K562 (cell line): ENCODE data around the gene RNF113A. TPM values are rescaled to one million over a fixed set of nuclear protein-coding genes. Genes with fewer than 3 reads are reported as not detected.

ENCODE experiments used
- ATAC-seq: fragments of 200-7000 bp; cut with Tn5 transposase; 3 replicates; pipeline ENCODE4 v1.9.1; 2020; ENCODE audit warnings: moderate library complexity
- BruUV-seq: library from RNA; stranded (reverse); fragments of 400-500 nt; replicated peaks from 2 replicates; lab custom pipeline; 2021; lab: Mats Ljungman, UMichigan
- CTCF ChIA-PET: fragments of 300-600 bp; formaldehyde crosslinking; extraction: SDS; loops from one replicate; lab custom pipeline; 2021; ENCODE audit warnings: low intra/inter-chr PET ratio; lab: Yijun Ruan, JAX
- POLR2A ChIA-PET: fragments of 300-600, 350-650 bp; sonication (Branson Sonifier 250); formaldehyde crosslinking; extraction: SDS; loops from one replicate; lab custom pipeline; 2021; ENCODE audit warnings: antibody characterized with exemption, inconsistent platforms; lab: Yijun Ruan, JAX
- DNase-seq, 4 experiments: peaks; one replicate each; pipeline versions ENCODE4 v3.0.0 to v3.0.0-alpha.2; 2011 to 2018; ENCODE audit warnings: low spot score in 3 of 4, mixed read lengths in 3 of 4; ENCODE audit errors: extremely low read depth in 1 of 4
- FAIRE-seq: peaks from 2 replicates; lab custom pipeline; 2011; peaks lifted over from hg19 to GRCh38; lab: Jason Lieb, UNC
- H2AFZ ChIP-seq: 2 replicates; pipeline ENCODE4 v1.6.0; 2011; ENCODE audit warnings: low read depth, low read length, control low read depth, inconsistent platforms
- H3K27ac ChIP-seq: fragments of 200-600 bp; 3 replicates; pipeline ENCODE4 v1.8.0; 2011; ENCODE audit warnings: low read depth, mild to moderate bottlenecking, control low read depth, inconsistent platforms, low read length, moderate library complexity, mixed read lengths; ENCODE audit errors: extremely low read depth
- H3K27me3 ChIP-seq, 2 experiments: fragments of 300-600 bp in 1 of 2; 2 replicates in 1 of 2; 3 replicates in 1 of 2; pipeline versions ENCODE4 v1.6.0 to v1.8.0; 2011; ENCODE audit warnings: inconsistent platforms in 2 of 2, low read length in 2 of 2, mild to moderate bottlenecking in 1 of 2, mixed read lengths in 1 of 2, moderate library complexity in 1 of 2; ENCODE audit not compliant: control insufficient read depth in 2 of 2, insufficient read depth in 2 of 2
- H3K36me3 ChIP-seq: fragments of 300-600 bp; 3 replicates; pipeline ENCODE4 v1.8.0; 2011; ENCODE audit warnings: mild to moderate bottlenecking, low read length, inconsistent platforms; ENCODE audit not compliant: control insufficient read depth, insufficient read depth
- H3K4me1 ChIP-seq, 2 experiments: fragments of 200-600 bp in 1 of 2; replicated peaks in 1 of 2; 2 replicates in 1 of 2; 3 replicates in 1 of 2; pipeline versions ENCODE4 v1.5.1 to v1.8.0; 2011; ENCODE audit warnings: inconsistent platforms in 2 of 2, low read length in 2 of 2, mild to moderate bottlenecking in 1 of 2, mixed read lengths in 1 of 2, moderate library complexity in 1 of 2; ENCODE audit not compliant: control insufficient read depth in 2 of 2, insufficient read depth in 2 of 2
- H3K4me2 ChIP-seq: 2 replicates; pipeline ENCODE4 v1.6.1; 2011; ENCODE audit warnings: low read length, control low read depth, inconsistent platforms, mixed read lengths; ENCODE audit not compliant: insufficient read depth
- H3K4me3 ChIP-seq: fragments of 200-600 bp; sonication (generic), shearing (Covaris generic); 2 replicates; pipeline ENCODE4 v1.5.1; 2016; ENCODE audit warnings: control low read depth, inconsistent platforms
- H3K79me2 ChIP-seq: fragments of 200-600 bp; 3 replicates; pipeline ENCODE4 v1.8.0; 2011; ENCODE audit warnings: low read length, inconsistent platforms; ENCODE audit not compliant: control insufficient read depth, insufficient read depth
- H3K9ac ChIP-seq, 2 experiments: 2 replicates each; pipeline versions ENCODE4 v1.6.0 to v1.6.1; 2011; ENCODE audit warnings: low read depth in 2 of 2, low read length in 2 of 2, control low read depth in 1 of 2, inconsistent platforms in 1 of 2, mild to moderate bottlenecking in 1 of 2, mixed read lengths in 1 of 2; ENCODE audit not compliant: insufficient read depth in 1 of 2
- H3K9me1 ChIP-seq: one replicate; pipeline ENCODE4 v1.6.0; 2011; ENCODE audit warnings: inconsistent platforms, mild to moderate bottlenecking, low read length, moderate library complexity; ENCODE audit not compliant: control insufficient read depth, insufficient read depth
- H3K9me3 ChIP-seq: replicated peaks from 2 replicates; pipeline ENCODE4 v1.5.1; 2011; ENCODE audit warnings: low read depth, low read length, inconsistent platforms; ENCODE audit not compliant: control insufficient read depth, insufficient read depth
- H4K20me1 ChIP-seq: replicated peaks from 2 replicates; pipeline ENCODE4 v1.6.1; 2011; ENCODE audit warnings: low read length, inconsistent platforms, mixed read lengths; ENCODE audit not compliant: control insufficient read depth, insufficient read depth
- ASH1L ChIP-seq: fragments of 450-650 bp; IDR thresholded peaks from 2 replicates; pipeline ENCODE4 v1.6.1; 2018; ENCODE audit warnings: borderline replicate concordance, mild to moderate bottlenecking, low read depth; ENCODE audit not compliant: partially characterized antibody
- CC2D1A ChIP-seq: fragments of 450-650 bp; IDR thresholded peaks from 2 replicates; pipeline ENCODE4 v1.6.1; 2017; ENCODE audit warnings: mild to moderate bottlenecking
- FOS ChIP-seq: IDR thresholded peaks from 3 replicates; pipeline ENCODE4 v1.6.1; 2011; ENCODE audit not compliant: insufficient read length; ENCODE audit errors: extremely low read depth
- MBD2 ChIP-seq: sonication (generic); IDR thresholded peaks from 2 replicates; pipeline ENCODE4 v1.6.1; 2016; ENCODE audit warnings: low read depth, borderline replicate concordance
- NFYB ChIP-seq: IDR thresholded peaks from 2 replicates; pipeline ENCODE4 v1.6.1; 2011; ENCODE audit warnings: mild to moderate bottlenecking, moderate library complexity; ENCODE audit not compliant: insufficient read length; ENCODE audit errors: extremely low read depth
- NR2C1 ChIP-seq, 2 experiments: fragments of 450-650 bp; IDR thresholded peaks; 2 replicates each; pipeline ENCODE4 v1.6.1; 2017; ENCODE audit warnings: mild to moderate bottlenecking in 2 of 2, antibody characterized with exemption in 1 of 2, inconsistent platforms in 1 of 2, missing compliant biosample characterization in 1 of 2, missing genetic modification characterization in 1 of 2
- RBM25 ChIP-seq: fragments of 200-400 bp; formaldehyde crosslinking; IDR thresholded peaks from 2 replicates; pipeline ENCODE4 v1.6.1; 2018; ENCODE audit warnings: low read length, low read depth, moderate library complexity; ENCODE audit not compliant: severe bottlenecking
- RHOXF2B ChIP-seq: fragments of 250-450 bp; sonication (Bioruptor Pico); conservative IDR thresholded peaks from 2 replicates; pipeline ENCODE4 v1.5.1; 2021
- TBL1XR1 ChIP-seq, 2 experiments: IDR thresholded peaks; 2 replicates each; pipeline ENCODE4 v1.6.1; 2012; ENCODE audit warnings: improper control_type of control experiment in 2 of 2, low read length in 2 of 2, mild to moderate bottlenecking in 1 of 2
- ZNF175 ChIP-seq: fragments of 200-800 bp; sonication (Bioruptor generic); IDR thresholded peaks from 2 replicates; pipeline ENCODE4 v1.6.1; 2016; ENCODE audit warnings: low read depth, mild to moderate bottlenecking, missing genetic modification characterization, missing compliant biosample characterization
- ZNF23 ChIP-seq: fragments of 250-450 bp; sonication (Bioruptor Pico); IDR thresholded peaks from 2 replicates; pipeline ENCODE4 v1.4.0; 2020; ENCODE audit warnings: mild to moderate bottlenecking
- ZNF644 ChIP-seq: fragments of 200-800 bp; sonication (Bioruptor generic); IDR thresholded peaks from 2 replicates; pipeline ENCODE4 v1.6.1; 2016; ENCODE audit warnings: low read depth, missing genetic modification characterization, missing compliant biosample characterization
- ZNF766 ChIP-seq: fragments of 200-800 bp; sonication (Bioruptor generic); conservative IDR thresholded peaks from 2 replicates; pipeline ENCODE4 v1.6.1; 2016; ENCODE audit warnings: missing genetic modification characterization, missing compliant biosample characterization
- WGBS: fragments of 100-300 bp; shearing (Covaris generic); methylation state at CpG from one replicate; pipeline ENCODE4 v1.1.6; 2016; ENCODE audit warnings: low coverage, mixed read lengths; ENCODE audit not compliant: insufficient coverage; ENCODE audit errors: missing lambda C conversion rate; 5-methylcytosine and 5-hydroxymethylcytosine counted together
- in situ Hi-C: fragments of 300-500 bp; cut with MboI; formaldehyde crosslinking; loops from 4 replicates; pipeline ENCODE4 v1.15.0; 2018; ENCODE audit warnings: inconsistent platforms, mixed read lengths
- intact Hi-C: fragments of 100-400 bp; cut with micrococcal nuclease; formaldehyde crosslinking; loops from 2 replicates; pipeline ENCODE4 v1.14.2; 2022
- polyA plus RNA-seq, 8 experiments: library from polyadenylated mRNA; depleted of rRNA in 4 of 8; stranded (reverse) in 5 of 8; unstranded in 3 of 8; fragments of >200 nt; fragmentation: Nextera tagmentation in 2 of 8; fragmentation: Illumina TruSeq in 1 of 8; extraction: Ambion mirVana in 2 of 8; extraction: Trizol in 1 of 8; gene quantifications; 2 replicates each; pipeline versions ENCODE4 v1.2.1 to v1.2.3, GENCODE V29; 2011 to 2014; ENCODE audit warnings: inconsistent platforms in 1 of 8, missing spikeins in 1 of 8
- total RNA-seq, 7 experiments: library from RNA; depleted of rRNA in 6 of 7; stranded (reverse); fragments of >200 nt in 6 of 7; fragmentation: Illumina TruSeq in 2 of 7; extraction: Trizol in 2 of 7; gene quantifications; 2 replicates each; pipeline versions ENCODE4 v1.2.1 to v1.2.3, GENCODE V29; 2011 to 2021; ENCODE audit warnings: low replicate concordance in 1 of 7
- TF ChIP-seq, protein P1 (sequence below): fragments of 200-800 bp; sonication (Bioruptor generic); IDR thresholded peaks from 2 replicates; pipeline ENCODE4 v1.6.1; 2017; ENCODE audit warnings: missing genetic modification characterization, missing compliant biosample characterization
- TF ChIP-seq, protein P2 (sequence below), 2 experiments: fragments of 200-800 bp in 1 of 2; sonication (Bioruptor generic) in 1 of 2; sonication (generic) in 1 of 2; formaldehyde crosslinking in 1 of 2; IDR thresholded peaks in 1 of 2; conservative IDR thresholded peaks in 1 of 2; 2 replicates each; pipeline versions ENCODE4 v1.5.0 to v1.6.1; 2016 to 2020; ENCODE audit warnings: missing compliant biosample characterization in 1 of 2, missing genetic modification characterization in 1 of 2, missing genetic modification reagents in 1 of 2

Gene RNF113A
- total and polyA plus RNA-seq, 9 of the 15 experiments (the other 6 are each of a cell fraction or from before 2014, with no cell fraction given) = 21.2 to 38.4 (median 28.1) TPM

DNA sequence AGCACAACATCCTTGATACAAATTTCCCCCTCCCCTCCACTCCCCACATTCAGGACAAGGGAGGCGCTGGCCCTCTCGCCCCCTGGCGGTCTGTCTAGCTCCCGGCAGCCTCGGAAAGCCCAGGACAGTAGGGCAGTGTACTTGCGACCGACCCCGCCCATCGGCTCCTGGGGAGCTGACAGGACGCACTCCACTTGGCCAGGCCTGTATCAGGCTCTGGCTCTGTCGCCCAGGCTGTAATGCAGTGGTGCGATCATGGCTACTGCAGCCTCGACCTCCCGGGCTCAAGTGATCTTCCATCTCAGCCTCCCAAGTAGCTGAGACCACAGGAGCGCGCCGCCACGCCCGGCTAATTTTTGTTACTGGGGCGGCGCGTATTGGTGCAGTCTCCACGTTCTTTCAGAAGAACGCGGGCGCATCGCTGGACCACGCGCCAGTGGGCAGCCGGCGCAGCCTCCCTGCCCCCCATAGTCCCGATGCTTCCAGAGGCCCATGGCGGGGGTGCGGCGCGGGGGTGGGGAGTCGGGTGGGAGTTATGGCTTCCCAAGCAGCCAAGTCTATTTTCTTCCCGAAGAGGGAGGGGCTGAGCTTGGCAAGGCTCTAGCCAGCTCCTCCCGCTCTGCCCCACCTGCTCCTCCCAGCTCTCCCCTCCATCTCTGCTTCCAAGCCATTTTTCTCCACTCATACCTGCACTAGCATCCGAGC, 16.3 kb upstream of the RNF113A start (continued):
- TF ChIP-seq, protein P1, sequence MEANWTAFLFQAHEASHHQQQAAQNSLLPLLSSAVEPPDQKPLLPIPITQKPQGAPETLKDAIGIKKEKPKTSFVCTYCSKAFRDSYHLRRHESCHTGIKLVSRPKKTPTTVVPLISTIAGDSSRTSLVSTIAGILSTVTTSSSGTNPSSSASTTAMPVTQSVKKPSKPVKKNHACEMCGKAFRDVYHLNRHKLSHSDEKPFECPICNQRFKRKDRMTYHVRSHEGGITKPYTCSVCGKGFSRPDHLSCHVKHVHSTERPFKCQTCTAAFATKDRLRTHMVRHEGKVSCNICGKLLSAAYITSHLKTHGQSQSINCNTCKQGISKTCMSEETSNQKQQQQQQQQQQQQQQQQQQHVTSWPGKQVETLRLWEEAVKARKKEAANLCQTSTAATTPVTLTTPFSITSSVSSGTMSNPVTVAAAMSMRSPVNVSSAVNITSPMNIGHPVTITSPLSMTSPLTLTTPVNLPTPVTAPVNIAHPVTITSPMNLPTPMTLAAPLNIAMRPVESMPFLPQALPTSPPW (CRISPR knock-in tag) = 0 out of 2 replicates have a peak, but pooled peaks have one; percentile 24

DNA sequence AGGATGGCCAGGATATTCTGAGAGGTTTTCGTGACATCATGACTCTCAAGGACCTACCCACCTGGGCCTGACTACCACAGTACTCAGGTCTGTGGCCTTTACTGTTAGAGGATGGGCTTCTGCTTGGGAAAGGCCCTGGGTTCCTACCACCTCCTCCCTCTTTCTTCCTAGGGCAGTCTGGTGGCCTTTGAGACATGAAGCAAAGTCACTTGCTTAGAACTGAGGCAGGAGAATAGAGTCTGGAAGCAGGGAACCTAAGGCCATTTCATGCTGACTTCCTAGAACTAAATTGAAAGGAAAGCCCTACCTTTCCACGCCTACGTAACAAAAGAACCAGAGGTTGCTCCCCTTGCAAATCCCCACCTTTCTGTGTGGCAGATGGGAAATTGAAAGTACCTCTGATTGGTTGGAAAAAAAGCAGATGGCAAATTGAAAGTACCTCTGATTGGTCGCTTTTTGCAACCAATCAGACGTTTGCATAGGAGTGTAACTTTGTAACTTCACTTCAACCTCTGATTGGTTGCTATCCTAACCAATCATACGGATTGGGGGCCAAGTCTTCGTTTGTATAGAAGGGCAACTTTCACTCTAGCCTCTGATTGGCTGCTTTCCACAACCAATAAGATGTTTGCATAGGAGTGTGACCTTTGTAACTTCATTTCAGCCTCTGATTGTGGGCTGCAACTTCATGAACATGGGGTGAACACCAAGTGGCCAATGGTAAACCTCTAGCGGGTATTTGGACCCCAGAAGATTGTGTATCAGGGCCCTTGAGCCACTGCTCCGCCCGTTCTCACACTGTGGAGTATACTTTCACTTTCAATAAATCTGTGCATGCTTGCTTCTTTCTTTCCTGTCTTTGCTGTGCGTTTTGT, 14.3 kb upstream of the RNF113A start:
- FAIRE-seq (no peak), ATAC-seq (peak; percentile 76), DNase-seq (peak in 2 of 4 experiments; percentile 38 to 40)
- Histone ChIP-seq H3K4me3 (no peak overlapping the region), H3K79me2 (no peaks in the 10 kb centered on the region), H3K27me3 (no peaks in the 10 kb centered on the region), H3K27ac (no peak overlapping the region), H3K4me1 (peaks cover 0 to 8% of the 10 kb centered on the region in 2 experiments; a peak in 2 of 5 replicates), H3K9ac (no peak overlapping the region), H4K20me1 (no peaks in the 10 kb centered on the region), H3K9me1 (no peaks in the 10 kb centered on the region), H3K36me3 (no peaks in the 10 kb centered on the region), H2AFZ (peak overlapping the region; percentile 59), H3K4me2 (peak overlapping the region; percentile 38; the same call in 1 of the 2 replicates), H3K9me3 (no peaks in the 10 kb centered on the region)
- in situ Hi-C loops = no loop called here
- no TSS peak for BruUV-seq
- POLR2A ChIA-PET = no interaction called here
- CTCF ChIA-PET = no interaction called here
- WGBS = 50% methylated on average over 10 of the region's 11 CpGs
- intact Hi-C loops = no loop called here
- TF ChIP-seq RHOXF2B (CRISPR knock-in tag) = no peak
- peak; percentile 81 for TF ChIP-seq NFYB
- peak; percentile 48 for TF ChIP-seq RBM25
- TF ChIP-seq, protein P2, sequence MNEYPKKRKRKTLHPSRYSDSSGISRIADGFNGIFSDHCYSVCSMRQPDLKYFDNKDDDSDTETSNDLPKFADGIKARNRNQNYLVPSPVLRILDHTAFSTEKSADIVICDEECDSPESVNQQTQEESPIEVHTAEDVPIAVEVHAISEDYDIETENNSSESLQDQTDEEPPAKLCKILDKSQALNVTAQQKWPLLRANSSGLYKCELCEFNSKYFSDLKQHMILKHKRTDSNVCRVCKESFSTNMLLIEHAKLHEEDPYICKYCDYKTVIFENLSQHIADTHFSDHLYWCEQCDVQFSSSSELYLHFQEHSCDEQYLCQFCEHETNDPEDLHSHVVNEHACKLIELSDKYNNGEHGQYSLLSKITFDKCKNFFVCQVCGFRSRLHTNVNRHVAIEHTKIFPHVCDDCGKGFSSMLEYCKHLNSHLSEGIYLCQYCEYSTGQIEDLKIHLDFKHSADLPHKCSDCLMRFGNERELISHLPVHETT (CRISPR knock-in tag; conservative IDR thresholded peaks at IDR 0.05 in 1 of 2, IDR thresholded peaks at IDR 0.05 in 1 of 2) = 0 out of 4 replicates have a peak, but pooled peaks of 1 of the 2 experiments have one; percentile 35
- peak; percentile 57; the same call in 1 of the 2 replicates for TF ChIP-seq ZNF644 (tag)
- TF ChIP-seq MBD2 = peak; percentile 54; the same call in 1 of the 2 replicates
- 0 out of 2 replicates have a peak, but pooled peaks have one; percentile 27 for TF ChIP-seq ZNF175 (CRISPR knock-in tag)
- TF ChIP-seq TBL1XR1 (IDR thresholded peaks at IDR 0.05; ENCODE audit: low read length in 2 of 2) = no peak
- TF ChIP-seq ZNF766 = 0 out of 2 replicates have a peak, but pooled peaks have one; percentile 45
- no peak for TF ChIP-seq ZNF23
- TF ChIP-seq FOS = peak; percentile 72
- 0 out of 2 replicates have a peak, but pooled peaks have one; percentile 58 for TF ChIP-seq CC2D1A
- TF ChIP-seq ASH1L = peak; percentile 77
- no peak for TF ChIP-seq NR2C1 (IDR thresholded peaks at IDR 0.05)
- no peak for TF ChIP-seq NR2C1 (tag; IDR thresholded peaks at IDR 0.05)
